HEK293 (cell line): ENCODE measurements around the gene NOPCHAP1.

Experiments used
- KLF10 ChIP-seq: fragments of 450-650 bp; IDR thresholded peaks from 2 replicates; pipeline ENCODE4 v1.5.1; 2018; ENCODE audit warnings: missing biosample characterization, mild to moderate bottlenecking, missing genetic modification characterization
- RBAK ChIP-seq: fragments of 450-650 bp; formaldehyde crosslinking; IDR thresholded peaks from 2 replicates; pipeline ENCODE4 v1.5.1; 2016; ENCODE audit warnings: missing biosample characterization, missing genetic modification characterization
- ZNF184 ChIP-seq: fragments of 450-650 bp; IDR thresholded peaks from 2 replicates; pipeline ENCODE4 v1.5.1; 2018; ENCODE audit warnings: missing biosample characterization, mild to moderate bottlenecking, missing genetic modification characterization
- TF ChIP-seq, protein P1 (sequence below): fragments of 450-650 bp; formaldehyde crosslinking; IDR thresholded peaks from 2 replicates; pipeline ENCODE4 v1.5.1; 2016; ENCODE audit warnings: missing biosample characterization, missing genetic modification characterization

DNA sequence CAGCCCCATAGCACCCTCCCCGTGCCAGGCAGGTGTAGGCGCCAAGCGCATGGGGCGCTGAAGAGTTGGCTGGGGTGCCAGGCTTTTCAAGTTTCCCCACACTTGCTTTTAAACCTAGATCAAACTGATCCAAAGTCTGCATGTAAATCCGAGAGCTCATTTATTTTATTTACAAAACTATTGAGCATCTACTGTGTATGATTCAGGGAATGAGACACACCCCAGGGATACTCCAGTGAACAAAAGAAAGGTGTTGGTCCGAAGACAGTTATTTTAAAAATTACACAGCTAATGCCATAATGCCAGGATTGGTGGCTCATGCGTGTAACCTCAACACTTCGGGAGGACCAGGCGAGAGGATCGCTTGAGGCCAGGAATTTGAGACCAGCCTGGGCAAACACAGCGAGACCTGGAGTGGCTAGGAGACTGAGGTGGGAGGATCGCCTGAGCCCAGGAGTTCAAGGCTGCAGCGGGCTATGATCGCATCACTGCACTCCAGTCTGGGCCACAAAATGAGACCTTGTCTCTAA lies 27.2 kb upstream of the NOPCHAP1 start:
- TF ChIP-seq, protein P1, sequence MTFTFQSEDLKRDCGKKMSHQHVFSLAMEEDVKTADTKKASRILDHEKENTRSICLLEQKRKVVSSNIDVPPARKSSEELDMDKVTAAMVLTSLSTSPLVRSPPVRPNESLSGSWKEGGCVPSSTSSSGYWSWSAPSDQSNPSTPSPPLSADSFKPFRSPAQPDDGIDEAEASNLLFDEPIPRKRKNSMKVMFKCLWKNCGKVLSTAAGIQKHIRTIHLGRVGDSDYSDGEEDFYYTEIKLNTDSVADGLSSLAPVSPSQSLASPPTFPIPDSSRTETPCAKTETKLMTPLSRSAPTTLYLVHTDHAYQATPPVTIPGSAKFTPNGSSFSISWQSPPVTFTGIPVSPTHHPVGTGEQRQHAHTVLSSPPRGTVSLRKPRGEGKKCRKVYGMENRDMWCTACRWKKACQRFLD (tag by site-specific recombination), result no peak
- no peak for TF ChIP-seq ZNF184 (tag by site-specific recombination)
- TF ChIP-seq RBAK (tag by site-specific recombination), result no peak
- no peak for TF ChIP-seq KLF10 (tag by site-specific recombination)
